Suprapubic skin (tissue), 4 donors: Measurements from ENCODE around the gene TAX1BP1. TPM values are rescaled to one million over a fixed set of nuclear protein-coding genes. Genes with fewer than 3 reads are reported as not detected.

Experiments used
- DNase-seq, 2 donors: peaks; one replicate each; pipeline ENCODE4 v3.0.0-alpha.2; 2019; ENCODE audit warnings: low spot score in 2 of 2
- H3K27ac ChIP-seq: fragments of 200-600 bp; sonication (generic); one replicate; pipeline ENCODE4 v1.5.1; 2019
- H3K27me3 ChIP-seq: fragments of 200-600 bp; sonication (generic); one replicate; pipeline ENCODE4 v1.5.1; 2019
- H3K36me3 ChIP-seq: fragments of 200-600 bp; sonication (generic); one replicate; pipeline ENCODE4 v1.5.1; 2019
- H3K4me1 ChIP-seq: fragments of 200-600 bp; sonication (generic); one replicate; pipeline ENCODE4 v1.5.1; 2019
- H3K4me3 ChIP-seq: fragments of 200-600 bp; sonication (generic); one replicate; pipeline ENCODE4 v1.5.1; 2019; ENCODE audit warnings: mild to moderate bottlenecking
- H3K9me3 ChIP-seq: fragments of 200-600 bp; sonication (generic); one replicate; pipeline ENCODE4 v1.5.1; 2019
- CTCF ChIP-seq, 2 donors: fragments of 200-600 bp in 1 of 2; fragments of 450-650 bp in 1 of 2; sonication (generic) in 1 of 2; IDR thresholded peaks; one replicate each; pipeline ENCODE4 v1.5.1; 2016 to 2019; ENCODE audit warnings: antibody characterized with exemption in 2 of 2, mild to moderate bottlenecking in 1 of 2, moderate library complexity in 1 of 2
- EP300 ChIP-seq: sonication (generic); formaldehyde crosslinking; IDR thresholded peaks from one replicate; pipeline ENCODE4 v1.6.1; 2017; ENCODE audit warnings: antibody characterized with exemption
- POLR2A ChIP-seq, 2 donors: fragments of 450-650 bp; IDR thresholded peaks; one replicate each; pipeline ENCODE4 v1.6.1; 2017; ENCODE audit warnings: antibody characterized with exemption in 2 of 2, mild to moderate bottlenecking in 2 of 2, moderate library complexity in 2 of 2
- POLR2AphosphoS5 ChIP-seq, 3 donors: sonication (generic); formaldehyde crosslinking; IDR thresholded peaks; one replicate each; pipeline ENCODE4 v1.6.1; 2017; ENCODE audit warnings: antibody characterized with exemption in 3 of 3
- WGBS: methylation state at CpG from one replicate; pipeline ENCODE4 v1.1.5; 2018; 5-methylcytosine and 5-hydroxymethylcytosine counted together
- total RNA-seq, 4 donors: library from RNA; depleted of rRNA; stranded (reverse); fragments of >200 nt; gene quantifications; one replicate each; pipeline ENCODE4 v1.1.0, GENCODE V29; 2016

TAX1BP1 gene
- total RNA-seq, 4 donors from 2014 or later, result 67.5 to 98.3 (median 84.5) TPM

GRCh38 chr7:27699751-27700150 lies 40.2 kb upstream of the TAX1BP1 start:
- 80% methylated on average over 2 of the region's 2 CpGs for WGBS
- Histone ChIP-seq H3K27me3 (no peaks in the 10 kb centered on the region), H3K9me3 (no peaks in the 10 kb centered on the region), H3K27ac (no peak overlapping the region), H3K4me3 (no peak overlapping the region), H3K4me1 (no peaks in the 10 kb centered on the region), H3K36me3 (no peaks in the 10 kb centered on the region)
- DNase-seq, result no peak
- TF ChIP-seq POLR2AphosphoS5 (IDR thresholded peaks at IDR 0.05) (no peak), CTCF (IDR thresholded peaks at IDR 0.05) (no peak), POLR2A (IDR thresholded peaks at IDR 0.05) (no peak), EP300 (no peak)

- no peak overlapping the region for H3K4me3 ChIP-seq
- no peaks in the 10 kb centered on the region for H3K9me3 ChIP-seq
- H3K4me1 ChIP-seq, result no peaks in the 10 kb centered on the region
- TF ChIP-seq CTCF (IDR thresholded peaks at IDR 0.05) (no peak), POLR2A (IDR thresholded peaks at IDR 0.05) (no peak), POLR2AphosphoS5 (IDR thresholded peaks at IDR 0.05) (no peak), EP300 (no peak)
- H3K27ac ChIP-seq, result no peak overlapping the region
- DNase-seq, result no peak
- H3K27me3 ChIP-seq, result no peaks in the 10 kb centered on the region
- 53% methylated on average over 6 of the region's 6 CpGs for WGBS
- H3K36me3 ChIP-seq, result no peaks in the 10 kb centered on the region
These were observed 39.5 kb upstream of the TAX1BP1 start for GRCh38 chr7:27700501-27700900.

- 89% methylated on average over 1 of the region's 1 CpG for WGBS
- Histone ChIP-seq H3K27ac (no peak overlapping the region), H3K4me3 (no peak overlapping the region), H3K36me3 (no peaks in the 10 kb centered on the region), H3K4me1 (no peaks in the 10 kb centered on the region), H3K27me3 (no peaks in the 10 kb centered on the region), H3K9me3 (no peaks in the 10 kb centered on the region)
- no peak for TF ChIP-seq POLR2A (IDR thresholded peaks at IDR 0.05)
- TF ChIP-seq CTCF (IDR thresholded peaks at IDR 0.05), result no peak
- no peak for TF ChIP-seq EP300
- no peak for DNase-seq
These were observed 36.8 kb upstream of the TAX1BP1 start for GRCh38 chr7:27703181-27703580.

GRCh38 chr7:27704422-27705199 lies 35.4 kb upstream of the TAX1BP1 start:
- H3K9me3 ChIP-seq, result no peaks in the 10 kb centered on the region
- no peaks in the 10 kb centered on the region for H3K27me3 ChIP-seq
- DNase-seq, result no peak
- no peaks in the 10 kb centered on the region for H3K36me3 ChIP-seq
- WGBS, result 73% methylated on average over 3 of the region's 3 CpGs
- no peak overlapping the region for H3K27ac ChIP-seq
- no peak overlapping the region for H3K4me3 ChIP-seq
- H3K4me1 ChIP-seq, result no peaks in the 10 kb centered on the region
- TF ChIP-seq POLR2AphosphoS5 (IDR thresholded peaks at IDR 0.05) (no peak), EP300 (no peak), CTCF (IDR thresholded peaks at IDR 0.05) (no peak), POLR2A (IDR thresholded peaks at IDR 0.05) (no peak)

- WGBS, result 93% methylated on average over 2 of the region's 2 CpGs
These were observed 34.8 kb upstream of the TAX1BP1 start for GRCh38 chr7:27705200-27705594.

More at GRCh38 chr7:27705200-27705594, 34.8 kb upstream of the TAX1BP1 start:
- Histone ChIP-seq H3K27me3 (no peaks in the 10 kb centered on the region), H3K9me3 (no peaks in the 10 kb centered on the region), H3K4me3 (no peak overlapping the region), H3K4me1 (no peaks in the 10 kb centered on the region), H3K27ac (no peak overlapping the region), H3K36me3 (no peaks in the 10 kb centered on the region)
- DNase-seq, result no peak
- TF ChIP-seq POLR2AphosphoS5 (IDR thresholded peaks at IDR 0.05) (no peak), CTCF (IDR thresholded peaks at IDR 0.05) (no peak), POLR2A (IDR thresholded peaks at IDR 0.05) (no peak), EP300 (no peak)
